SK-N-SH treated with all-trans-retinoic acid at 6 μM for 48 hours (cell line): ENCODE results near the gene RAB31.

Experiments
- BACH2 ChIP-seq: fragments of 250-450 bp; sonication (Bioruptor Pico); IDR thresholded peaks from 2 replicates; pipeline ENCODE4 v1.9.0; 2021; ENCODE audit warnings: mild to moderate bottlenecking, borderline replicate concordance
- CREB5 ChIP-seq: fragments of 250-450 bp; sonication (Bioruptor Pico); IDR thresholded peaks from 2 replicates; pipeline ENCODE4 v1.5.1; 2020; ENCODE audit warnings: low read depth, mild to moderate bottlenecking, moderate library complexity
- CSDC2 ChIP-seq: fragments of 250-450 bp; sonication (Bioruptor Pico); IDR thresholded peaks from 2 replicates; pipeline ENCODE4 v1.5.0; 2020; ENCODE audit warnings: mild to moderate bottlenecking, moderate library complexity
- ESRRG ChIP-seq: fragments of 250-450 bp; sonication (Bioruptor Pico); IDR thresholded peaks from 2 replicates; pipeline ENCODE4 v1.6.1; 2021; ENCODE audit warnings: mild to moderate bottlenecking
- ISL1 ChIP-seq: fragments of 250-450 bp; sonication (Bioruptor Pico); IDR thresholded peaks from 2 replicates; pipeline ENCODE4 v2.1.2; 2022; ENCODE audit warnings: mild to moderate bottlenecking, moderate library complexity
- PATZ1 ChIP-seq: fragments of 250-450 bp; sonication (Bioruptor Pico); IDR thresholded peaks from 2 replicates; pipeline ENCODE4 v1.8.0; 2020; ENCODE audit warnings: mild to moderate bottlenecking, moderate library complexity, borderline replicate concordance
- TOX ChIP-seq: fragments of 250-450 bp; sonication (Bioruptor Pico); IDR thresholded peaks from 2 replicates; pipeline ENCODE4 v1.8.0; 2021; ENCODE audit warnings: mild to moderate bottlenecking, moderate library complexity, borderline replicate concordance
- TSHZ2 ChIP-seq: fragments of 250-450 bp; sonication (Bioruptor Pico); IDR thresholded peaks from 2 replicates; pipeline ENCODE4 v1.5.0; 2020; ENCODE audit warnings: mild to moderate bottlenecking, moderate library complexity
- ZFP3 ChIP-seq: fragments of 250-450 bp; sonication (Bioruptor Pico); IDR thresholded peaks from 2 replicates; pipeline ENCODE4 v1.5.0; 2020; ENCODE audit warnings: mild to moderate bottlenecking, moderate library complexity
- ZFP30 ChIP-seq: fragments of 450-650 bp; formaldehyde crosslinking; IDR thresholded peaks from 2 replicates; pipeline ENCODE4 v1.5.0; 2022; ENCODE audit warnings: mild to moderate bottlenecking, moderate library complexity
- ZNF565 ChIP-seq: fragments of 450-650 bp; formaldehyde crosslinking; conservative IDR thresholded peaks from 2 replicates; pipeline ENCODE4 v1.5.0; 2020; ENCODE audit warnings: low read depth, mild to moderate bottlenecking, moderate library complexity
- ZNF8 ChIP-seq: fragments of 450-650 bp; formaldehyde crosslinking; IDR thresholded peaks from 2 replicates; pipeline ENCODE4 v1.5.0; 2020; ENCODE audit warnings: mild to moderate bottlenecking, moderate library complexity

GRCh38 chr18:9760641-9761040 is 52.5 kb downstream of the RAB31 start:
- TF ChIP-seq ZFP30 (CRISPR knock-in tag) (no peak), ZNF565 (CRISPR knock-in tag) (no peak), PATZ1 (CRISPR knock-in tag) (no peak), BACH2 (CRISPR knock-in tag) (no peak), CREB5 (no peak), CSDC2 (CRISPR knock-in tag) (no peak), TOX (CRISPR knock-in tag) (no peak), TSHZ2 (CRISPR knock-in tag) (no peak), ZNF8 (CRISPR knock-in tag) (no peak), ISL1 (CRISPR knock-in tag) (no peak), ESRRG (CRISPR knock-in tag) (no peak), ZFP3 (no peak)
